Choroid plexus epithelial cell (primary cell): ENCODE data around the gene SLC6A8.
"Not testable (repeated sequence)": the region's sequence is repeated elsewhere in the genome, so short reads cannot be mapped to it uniquely, and the experiment has no call there.

ENCODE experiments used
- DNase-seq: peaks from one replicate; pipeline ENCODE4 v3.0.0-alpha.2; 2010; ENCODE audit warnings: low read depth
- H3K4me3 ChIP-seq: 2 replicates; pipeline ENCODE4 v1.5.1; 2011; ENCODE audit warnings: low read depth, mild to moderate bottlenecking, control low read depth, low read length, moderate library complexity
- TF ChIP-seq, protein P1 (sequence below): conservative IDR thresholded peaks from 2 replicates; pipeline ENCODE4 v1.5.1; 2011; ENCODE audit warnings: low read depth, mild to moderate bottlenecking, control low read depth, inconsistent platforms, low read length, moderate library complexity

Gene SLC6A8

DNA sequence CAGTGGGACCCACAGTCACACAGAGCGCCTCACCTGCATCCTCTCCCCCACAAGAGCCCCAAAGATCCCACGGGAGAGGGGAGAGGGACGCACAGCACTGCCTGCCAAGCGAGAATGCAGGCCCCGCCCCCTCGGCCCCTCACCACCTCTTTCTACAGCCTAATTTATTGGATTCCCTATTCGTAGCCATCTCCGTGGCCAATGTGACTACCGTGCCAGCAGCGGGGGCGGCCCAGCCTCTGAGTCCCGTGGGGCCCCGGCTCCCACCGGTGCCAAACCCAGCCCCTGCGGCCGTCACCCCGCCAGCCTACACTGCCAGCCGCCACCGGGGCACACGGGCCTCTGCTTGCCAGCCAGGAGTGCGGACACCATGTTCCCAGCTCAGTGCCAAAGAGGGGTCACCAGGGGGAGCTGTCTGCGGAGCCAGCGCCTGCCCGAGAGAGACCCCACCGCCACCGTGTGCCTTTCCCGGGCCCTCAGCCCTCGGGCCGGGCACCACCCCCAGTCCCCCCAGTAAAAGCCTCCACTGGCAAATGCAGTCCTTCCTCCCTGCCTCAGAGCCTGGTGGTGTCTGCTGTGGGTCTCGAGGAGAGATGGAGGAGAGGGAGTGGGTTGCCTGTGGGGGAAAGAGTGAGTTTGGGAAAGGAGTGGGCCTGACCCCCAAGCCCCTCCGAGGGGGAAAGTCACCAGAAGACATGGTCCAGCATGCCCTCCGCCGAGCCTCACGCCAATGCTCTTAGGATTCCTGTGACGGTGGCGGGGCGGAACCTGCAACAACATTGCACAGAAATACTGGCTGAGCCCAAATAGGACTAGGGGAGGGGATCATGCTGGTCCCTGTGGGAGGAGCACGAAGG is 56.7 kb downstream of the SLC6A8 start:
- TF ChIP-seq, protein P1, sequence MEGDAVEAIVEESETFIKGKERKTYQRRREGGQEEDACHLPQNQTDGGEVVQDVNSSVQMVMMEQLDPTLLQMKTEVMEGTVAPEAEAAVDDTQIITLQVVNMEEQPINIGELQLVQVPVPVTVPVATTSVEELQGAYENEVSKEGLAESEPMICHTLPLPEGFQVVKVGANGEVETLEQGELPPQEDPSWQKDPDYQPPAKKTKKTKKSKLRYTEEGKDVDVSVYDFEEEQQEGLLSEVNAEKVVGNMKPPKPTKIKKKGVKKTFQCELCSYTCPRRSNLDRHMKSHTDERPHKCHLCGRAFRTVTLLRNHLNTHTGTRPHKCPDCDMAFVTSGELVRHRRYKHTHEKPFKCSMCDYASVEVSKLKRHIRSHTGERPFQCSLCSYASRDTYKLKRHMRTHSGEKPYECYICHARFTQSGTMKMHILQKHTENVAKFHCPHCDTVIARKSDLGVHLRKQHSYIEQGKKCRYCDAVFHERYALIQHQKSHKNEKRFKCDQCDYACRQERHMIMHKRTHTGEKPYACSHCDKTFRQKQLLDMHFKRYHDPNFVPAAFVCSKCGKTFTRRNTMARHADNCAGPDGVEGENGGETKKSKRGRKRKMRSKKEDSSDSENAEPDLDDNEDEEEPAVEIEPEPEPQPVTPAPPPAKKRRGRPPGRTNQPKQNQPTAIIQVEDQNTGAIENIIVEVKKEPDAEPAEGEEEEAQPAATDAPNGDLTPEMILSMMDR, result peak; percentile 19
- H3K4me3 ChIP-seq, result no peak overlapping the region
- no peak for DNase-seq

DNA sequence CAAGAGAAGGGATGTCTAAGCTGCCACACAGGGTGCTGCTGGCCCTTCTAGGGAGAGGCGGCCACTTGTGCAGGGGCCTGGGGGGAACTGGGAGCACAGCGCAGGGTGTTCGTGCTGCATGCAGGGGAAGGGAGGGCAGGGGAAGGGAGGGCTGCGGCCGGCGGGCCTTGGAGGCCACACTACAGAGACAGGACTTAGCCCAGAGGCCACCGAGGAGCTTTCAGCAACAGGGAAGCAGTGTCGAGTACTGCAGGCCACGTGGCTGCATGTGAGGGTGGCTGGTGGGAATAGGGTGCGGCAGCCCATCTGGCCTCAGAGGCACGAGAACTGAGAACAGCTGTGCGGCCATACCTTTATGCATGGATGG is 57.3 kb downstream of the SLC6A8 start:
- not testable (repeated sequence) for DNase-seq, H3K4me3 ChIP-seq
